Neural cell (in vitro differentiated cells): ENCODE data around the gene MTHFD1L. TPM values are rescaled to one million over a fixed set of nuclear protein-coding genes. Genes with fewer than 3 reads are reported as not detected.

ENCODE experiments used
- H2AFZ ChIP-seq: fragments of 200-600, 300-800 bp; sonication (generic), shearing (Covaris generic); 2 replicates; pipeline ENCODE4 v1.6.0; 2014; ENCODE audit warnings: low read depth, mild to moderate bottlenecking, antibody characterized with exemption, low read length, moderate library complexity
- H3F3A ChIP-seq: fragments of 200-600 bp; shearing (Covaris generic); 2 replicates; pipeline ENCODE4 v1.6.1; 2016; ENCODE audit warnings: mild to moderate bottlenecking, moderate library complexity, mixed read lengths, antibody characterized with exemption, low read length; ENCODE audit not compliant: insufficient read depth, poor library complexity, severe bottlenecking
- H3K27ac ChIP-seq: fragments of 200-600, 300-800 bp; sonication (generic), shearing (Covaris generic); 2 replicates; pipeline ENCODE4 v1.5.1; 2014; ENCODE audit warnings: mild to moderate bottlenecking, low read length, moderate library complexity
- H3K27me3 ChIP-seq: fragments of 300-800, 200-600 bp; sonication (generic), shearing (Covaris generic); 2 replicates; pipeline ENCODE4 v1.6.0; 2014; ENCODE audit warnings: mild to moderate bottlenecking, low read depth, low read length, moderate library complexity; ENCODE audit not compliant: insufficient read depth
- H3K36me3 ChIP-seq: fragments of 300-800, 200-600 bp; sonication (generic), shearing (Covaris generic); 2 replicates; pipeline ENCODE4 v1.5.1; 2014; ENCODE audit warnings: mild to moderate bottlenecking, antibody characterized with exemption, low read length, moderate library complexity; ENCODE audit not compliant: insufficient read depth
- H3K4me2 ChIP-seq: fragments of 300-800, 200-600 bp; sonication (generic), shearing (Covaris generic); 2 replicates; pipeline ENCODE4 v1.6.0; 2014; ENCODE audit warnings: mild to moderate bottlenecking, low read length
- H3K4me3 ChIP-seq: fragments of 300-800, 200-600 bp; sonication (generic), shearing (Covaris generic); 2 replicates; pipeline ENCODE4 v1.5.1; 2014; ENCODE audit warnings: mild to moderate bottlenecking, low read length, moderate library complexity
- H3K79me2 ChIP-seq: fragments of 200-600 bp; shearing (Covaris generic); replicated peaks from 2 replicates; pipeline ENCODE4 v1.6.0; 2014; ENCODE audit warnings: mild to moderate bottlenecking, low read length, moderate library complexity; ENCODE audit not compliant: insufficient read depth
- H3K9ac ChIP-seq: fragments of 300-800, 200-600 bp; sonication (generic), shearing (Covaris generic); 2 replicates; pipeline ENCODE4 v1.6.1; 2016; ENCODE audit warnings: mild to moderate bottlenecking, low read length, mixed read lengths
- H3K9me2 ChIP-seq: fragments of 200-600 bp; shearing (Covaris generic); 2 replicates; pipeline ENCODE4 v1.6.1; 2016; ENCODE audit warnings: mild to moderate bottlenecking, low read length, mixed read lengths; ENCODE audit not compliant: insufficient read depth
- H3K9me3 ChIP-seq: fragments of 200-600, 300-800 bp; sonication (generic), shearing (Covaris generic); 2 replicates; pipeline ENCODE4 v1.6.1; 2016; ENCODE audit warnings: mild to moderate bottlenecking, mixed run types, low read length, moderate library complexity, mixed read lengths
- H4K20me1 ChIP-seq: fragments of 200-600 bp; shearing (Covaris generic); 2 replicates; pipeline ENCODE4 v1.6.1; 2016; ENCODE audit warnings: mild to moderate bottlenecking, mixed run types; ENCODE audit not compliant: insufficient read depth
- EP300 ChIP-seq: fragments of 450-650 bp; conservative IDR thresholded peaks from 2 replicates; pipeline ENCODE4 v1.6.1; 2014; ENCODE audit warnings: antibody characterized with exemption, mild to moderate bottlenecking, moderate library complexity; ENCODE audit not compliant: poor library complexity, severe bottlenecking
- EZH2 ChIP-seq: fragments of 200-600, 300-800 bp; shearing (Covaris generic), sonication (generic); IDR thresholded peaks from 2 replicates; pipeline ENCODE4 v1.6.1; 2014; ENCODE audit warnings: antibody characterized with exemption, low read length, borderline replicate concordance, mild to moderate bottlenecking; ENCODE audit not compliant: insufficient read depth, poor library complexity, severe bottlenecking
- MXI1 ChIP-seq: fragments of 450-650 bp; conservative IDR thresholded peaks from 2 replicates; pipeline ENCODE4 v1.6.1; 2014; ENCODE audit warnings: antibody characterized with exemption, mild to moderate bottlenecking; ENCODE audit not compliant: poor library complexity, severe bottlenecking
- POLR2AphosphoS5 ChIP-seq: IDR thresholded peaks from 2 replicates; pipeline ENCODE4 v1.6.1; 2012
- RAD21 ChIP-seq: fragments of 450-650 bp; conservative IDR thresholded peaks from 2 replicates; pipeline ENCODE4 v1.6.1; 2014; ENCODE audit warnings: antibody characterized with exemption, mild to moderate bottlenecking, moderate library complexity
- SMC3 ChIP-seq: fragments of 450-650 bp; conservative IDR thresholded peaks from 2 replicates; pipeline ENCODE4 v1.6.1; 2014; ENCODE audit warnings: antibody characterized with exemption, mild to moderate bottlenecking, moderate library complexity; ENCODE audit not compliant: poor library complexity
- TAF1 ChIP-seq: IDR thresholded peaks from 2 replicates; pipeline ENCODE4 v1.6.1; 2012; ENCODE audit warnings: low read depth
- polyA plus RNA-seq: library from polyadenylated mRNA; depleted of rRNA; stranded (reverse); fragments of >200 nt; gene quantifications from 2 replicates; pipeline ENCODE4 v1.2.3, GENCODE V29; 2014
- TF ChIP-seq, protein P1 (sequence below): fragments of 450-650 bp; IDR thresholded peaks from 2 replicates; pipeline ENCODE4 v1.5.1; 2014; ENCODE audit warnings: antibody characterized with exemption, mild to moderate bottlenecking, moderate library complexity; ENCODE audit not compliant: poor library complexity, severe bottlenecking
- TF ChIP-seq, protein P2 (sequence below): IDR thresholded peaks from 2 replicates; pipeline ENCODE4 v1.6.1; 2012; ENCODE audit warnings: borderline replicate concordance

Gene MTHFD1L
- polyA plus RNA-seq, 1 donor from 2014 or later = 6.3 TPM

DNA sequence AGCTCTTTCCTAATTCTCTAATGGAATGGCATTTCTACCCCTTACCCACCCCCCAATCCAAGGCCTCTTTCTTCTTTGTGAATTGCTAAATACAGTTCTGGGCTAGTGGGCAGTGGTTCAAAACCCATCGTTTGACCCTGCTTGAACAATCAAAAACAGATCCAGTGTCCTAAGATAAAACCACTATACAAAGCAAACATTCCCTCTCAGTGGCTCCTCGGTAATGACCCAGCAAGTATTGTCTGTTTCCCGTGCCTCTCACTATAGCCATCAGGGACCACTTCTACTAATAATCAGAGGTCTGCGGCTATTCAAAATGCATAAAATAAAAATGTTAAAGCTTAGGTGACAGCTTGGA lies 230.7 kb downstream of the MTHFD1L start:
- H3K9me2 ChIP-seq = no peaks in the 10 kb centered on the region
- no peak overlapping the region for H3K4me2 ChIP-seq
- no peaks in the 10 kb centered on the region for H3K79me2 ChIP-seq
- H3F3A ChIP-seq = no peaks in the 10 kb centered on the region
- H3K36me3 ChIP-seq = no peaks in the 10 kb centered on the region
- no peaks in the 10 kb centered on the region for H3K9me3 ChIP-seq
- no peak overlapping the region for H3K27ac ChIP-seq
- H2AFZ ChIP-seq = no peak overlapping the region
- no peak for TF ChIP-seq TAF1
- TF ChIP-seq EZH2 = no peak
- TF ChIP-seq, protein P1, sequence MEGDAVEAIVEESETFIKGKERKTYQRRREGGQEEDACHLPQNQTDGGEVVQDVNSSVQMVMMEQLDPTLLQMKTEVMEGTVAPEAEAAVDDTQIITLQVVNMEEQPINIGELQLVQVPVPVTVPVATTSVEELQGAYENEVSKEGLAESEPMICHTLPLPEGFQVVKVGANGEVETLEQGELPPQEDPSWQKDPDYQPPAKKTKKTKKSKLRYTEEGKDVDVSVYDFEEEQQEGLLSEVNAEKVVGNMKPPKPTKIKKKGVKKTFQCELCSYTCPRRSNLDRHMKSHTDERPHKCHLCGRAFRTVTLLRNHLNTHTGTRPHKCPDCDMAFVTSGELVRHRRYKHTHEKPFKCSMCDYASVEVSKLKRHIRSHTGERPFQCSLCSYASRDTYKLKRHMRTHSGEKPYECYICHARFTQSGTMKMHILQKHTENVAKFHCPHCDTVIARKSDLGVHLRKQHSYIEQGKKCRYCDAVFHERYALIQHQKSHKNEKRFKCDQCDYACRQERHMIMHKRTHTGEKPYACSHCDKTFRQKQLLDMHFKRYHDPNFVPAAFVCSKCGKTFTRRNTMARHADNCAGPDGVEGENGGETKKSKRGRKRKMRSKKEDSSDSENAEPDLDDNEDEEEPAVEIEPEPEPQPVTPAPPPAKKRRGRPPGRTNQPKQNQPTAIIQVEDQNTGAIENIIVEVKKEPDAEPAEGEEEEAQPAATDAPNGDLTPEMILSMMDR = no peak
- TF ChIP-seq, protein P2, sequence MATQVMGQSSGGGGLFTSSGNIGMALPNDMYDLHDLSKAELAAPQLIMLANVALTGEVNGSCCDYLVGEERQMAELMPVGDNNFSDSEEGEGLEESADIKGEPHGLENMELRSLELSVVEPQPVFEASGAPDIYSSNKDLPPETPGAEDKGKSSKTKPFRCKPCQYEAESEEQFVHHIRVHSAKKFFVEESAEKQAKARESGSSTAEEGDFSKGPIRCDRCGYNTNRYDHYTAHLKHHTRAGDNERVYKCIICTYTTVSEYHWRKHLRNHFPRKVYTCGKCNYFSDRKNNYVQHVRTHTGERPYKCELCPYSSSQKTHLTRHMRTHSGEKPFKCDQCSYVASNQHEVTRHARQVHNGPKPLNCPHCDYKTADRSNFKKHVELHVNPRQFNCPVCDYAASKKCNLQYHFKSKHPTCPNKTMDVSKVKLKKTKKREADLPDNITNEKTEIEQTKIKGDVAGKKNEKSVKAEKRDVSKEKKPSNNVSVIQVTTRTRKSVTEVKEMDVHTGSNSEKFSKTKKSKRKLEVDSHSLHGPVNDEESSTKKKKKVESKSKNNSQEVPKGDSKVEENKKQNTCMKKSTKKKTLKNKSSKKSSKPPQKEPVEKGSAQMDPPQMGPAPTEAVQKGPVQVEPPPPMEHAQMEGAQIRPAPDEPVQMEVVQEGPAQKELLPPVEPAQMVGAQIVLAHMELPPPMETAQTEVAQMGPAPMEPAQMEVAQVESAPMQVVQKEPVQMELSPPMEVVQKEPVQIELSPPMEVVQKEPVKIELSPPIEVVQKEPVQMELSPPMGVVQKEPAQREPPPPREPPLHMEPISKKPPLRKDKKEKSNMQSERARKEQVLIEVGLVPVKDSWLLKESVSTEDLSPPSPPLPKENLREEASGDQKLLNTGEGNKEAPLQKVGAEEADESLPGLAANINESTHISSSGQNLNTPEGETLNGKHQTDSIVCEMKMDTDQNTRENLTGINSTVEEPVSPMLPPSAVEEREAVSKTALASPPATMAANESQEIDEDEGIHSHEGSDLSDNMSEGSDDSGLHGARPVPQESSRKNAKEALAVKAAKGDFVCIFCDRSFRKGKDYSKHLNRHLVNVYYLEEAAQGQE = no peak
- TF ChIP-seq RAD21 = no peak
- no peak for TF ChIP-seq SMC3
- no peak for TF ChIP-seq POLR2AphosphoS5
- no peaks in the 10 kb centered on the region for H4K20me1 ChIP-seq
- no peak overlapping the region for H3K4me3 ChIP-seq
- H3K9ac ChIP-seq = no peak overlapping the region
- H3K27me3 ChIP-seq = no peaks in the 10 kb centered on the region

DNA sequence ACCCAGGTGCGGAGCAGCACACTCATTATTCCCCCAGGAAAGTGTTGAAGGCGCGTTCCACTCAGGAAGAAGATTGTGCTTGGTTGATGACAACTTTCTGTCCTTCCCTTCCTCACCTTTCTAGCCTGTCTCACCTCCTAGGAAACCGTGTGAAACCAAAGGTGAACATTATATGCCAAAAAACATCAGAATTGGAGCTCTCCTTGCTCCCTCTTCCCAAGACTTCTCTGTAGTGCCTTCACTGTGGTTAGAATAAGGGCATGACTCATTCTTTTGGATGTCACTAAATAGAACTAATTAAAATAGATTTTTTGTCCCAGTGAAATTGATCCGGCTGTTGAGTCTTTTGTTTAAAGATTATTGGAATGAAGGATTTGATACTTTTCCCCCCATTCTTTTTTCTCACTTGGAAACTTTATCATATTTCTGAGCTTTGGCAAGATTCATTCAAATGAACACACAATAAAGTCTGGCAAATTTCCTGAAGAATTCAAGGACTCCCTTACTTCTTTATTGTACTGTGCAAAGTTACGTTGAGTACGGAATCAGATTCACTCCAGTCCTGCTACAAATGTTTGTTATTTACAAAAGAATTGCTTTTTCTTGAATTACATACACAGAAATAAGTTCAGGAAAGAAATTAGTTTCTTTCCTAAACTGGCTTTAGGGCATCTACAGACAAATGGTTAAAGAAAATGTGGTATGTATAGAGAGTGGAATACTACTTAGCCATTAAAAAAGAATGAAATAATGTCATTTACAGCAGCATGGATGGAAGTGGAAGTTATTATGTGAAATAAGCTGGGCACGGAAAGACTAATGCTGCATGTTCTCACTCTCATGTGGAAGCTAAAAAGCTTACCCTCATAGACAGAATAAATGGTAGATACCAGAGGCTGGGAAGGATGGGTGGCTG lies 231.4 kb downstream of the MTHFD1L start:
- H4K20me1 ChIP-seq = no peaks in the 10 kb centered on the region
- H3K4me2 ChIP-seq = no peak overlapping the region
- no peaks in the 10 kb centered on the region for H3F3A ChIP-seq
- H3K36me3 ChIP-seq = no peaks in the 10 kb centered on the region
- H3K9me2 ChIP-seq = no peaks in the 10 kb centered on the region
- no peak overlapping the region for H2AFZ ChIP-seq
- no peaks in the 10 kb centered on the region for H3K79me2 ChIP-seq
- TF ChIP-seq RAD21 = no peak
- no peak for TF ChIP-seq MXI1
- TF ChIP-seq, protein P1 = no peak
- TF ChIP-seq EP300 = no peak
- TF ChIP-seq TAF1 = no peak
- no peak for TF ChIP-seq SMC3
- no peak for TF ChIP-seq EZH2
- TF ChIP-seq, protein P2 = no peak
- no peak for TF ChIP-seq POLR2AphosphoS5
- H3K4me3 ChIP-seq = no peak overlapping the region
- H3K27me3 ChIP-seq = no peaks in the 10 kb centered on the region
- H3K9me3 ChIP-seq = no peaks in the 10 kb centered on the region
- H3K27ac ChIP-seq = no peak overlapping the region
- H3K9ac ChIP-seq = no peak overlapping the region
